GM18507 (cell line): ENCODE results near the gene GORASP2.

Source experiments
- DNase-seq: peaks from one replicate; pipeline ENCODE4 v3.0.0; 2011; ENCODE audit warnings: low read depth; ENCODE audit not compliant: insufficient read length; ENCODE audit errors: extremely low spot score
- FAIRE-seq: peaks from 2 replicates; lab custom pipeline; 2011; peaks lifted over from hg19 to GRCh38; lab: Jason Lieb, UNC

Gene GORASP2

GRCh38 chr2:170950221-170950761 lies 21.2 kb downstream of the GORASP2 start:
- DNase-seq (no peak), FAIRE-seq (peak; percentile 66)

- no peak for DNase-seq
- FAIRE-seq: no peak
Measured at GRCh38 chr2:170953941-170954340, 24.9 kb downstream of the GORASP2 start.

DNA sequence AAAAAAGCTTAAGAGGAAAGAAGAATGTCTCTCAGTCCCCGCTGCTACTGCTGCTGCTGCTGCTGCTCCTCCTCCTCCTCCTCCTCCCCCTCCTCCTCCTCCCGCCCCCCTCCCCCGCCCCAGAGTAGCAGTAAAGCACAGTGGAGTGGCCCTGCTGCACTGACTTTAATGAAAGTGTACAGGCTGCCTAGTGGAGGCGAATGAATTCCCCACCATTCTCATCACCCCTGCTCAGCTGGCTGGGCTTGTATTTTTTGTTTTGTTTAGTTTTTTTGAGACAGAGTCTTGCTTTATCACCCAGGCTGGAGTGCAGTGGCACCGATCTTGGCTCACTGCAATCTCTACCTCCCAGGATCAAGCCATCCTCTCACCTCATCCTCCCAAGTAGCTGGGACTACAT lies 34.3 kb downstream of the GORASP2 start:
- FAIRE-seq: no peak
- no peak for DNase-seq

- FAIRE-seq (no peak), DNase-seq (no peak)
Measured at GRCh38 chr2:170965446-170966225, 36.6 kb downstream of the GORASP2 start.

- FAIRE-seq (no peak), DNase-seq (no peak)
Measured at GRCh38 chr2:170966648-170967396, 37.8 kb downstream of the GORASP2 start.

- DNase-seq (no peak), FAIRE-seq (no peak)
Measured at GRCh38 chr2:170967553-170967952, 38.5 kb downstream of the GORASP2 start.

GRCh38 chr2:170968205-170969003 lies 39.4 kb downstream of the GORASP2 start:
- FAIRE-seq (no peak), DNase-seq (no peak)

DNA sequence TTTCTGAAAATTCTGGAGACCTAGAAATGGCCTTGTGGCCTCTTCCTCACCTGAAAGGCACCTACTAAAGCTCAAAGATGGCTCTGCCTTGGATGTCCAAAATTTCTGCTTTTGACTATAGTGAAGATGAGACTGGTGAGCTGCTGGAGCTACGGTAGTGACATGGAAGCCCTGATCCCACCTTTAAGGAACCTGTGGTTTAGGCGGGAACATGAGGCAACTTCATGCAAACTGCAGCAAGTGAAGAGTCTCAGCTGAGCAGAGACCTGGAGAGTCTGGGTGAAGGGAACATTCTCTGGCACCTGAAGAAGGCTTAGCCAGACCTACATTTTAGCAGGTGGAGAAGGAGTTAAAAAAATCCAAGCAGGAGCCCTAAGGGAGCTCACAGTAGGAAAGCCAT lies 40.0 kb downstream of the GORASP2 start:
- FAIRE-seq: no peak
- DNase-seq: no peak

GRCh38 chr2:170969872-170970496 lies 40.9 kb downstream of the GORASP2 start:
- no peak for FAIRE-seq
- no peak for DNase-seq

- DNase-seq (no peak), FAIRE-seq (no peak)
Measured at GRCh38 chr2:170971071-170971470, 42.0 kb downstream of the GORASP2 start.

- FAIRE-seq: no peak
- DNase-seq: no peak
Measured at GRCh38 chr2:170972296-170973224, 43.5 kb downstream of the GORASP2 start.

DNA sequence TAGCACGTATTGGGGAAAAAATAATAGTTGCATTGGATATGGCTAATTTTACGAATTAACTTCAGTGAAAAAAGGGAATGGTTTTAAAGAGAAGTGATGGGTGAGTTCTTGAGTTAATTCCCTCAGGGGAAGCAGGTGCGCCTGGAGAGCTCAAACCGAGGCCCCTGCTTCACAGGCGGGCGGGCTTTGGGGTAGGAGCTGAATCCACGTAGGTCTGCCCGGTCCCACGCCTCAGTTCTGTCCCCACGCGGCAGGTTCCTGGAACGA lies 44.1 kb downstream of the GORASP2 start:
- FAIRE-seq (no peak), DNase-seq (no peak)

- peak; percentile 93 for DNase-seq
- peak; percentile 78 for FAIRE-seq
Measured at GRCh38 chr2:170973492-170974303, 44.6 kb downstream of the GORASP2 start.

- DNase-seq (no peak), FAIRE-seq (no peak)
Measured at GRCh38 chr2:170974304-170974993, 45.4 kb downstream of the GORASP2 start.

- no peak for FAIRE-seq
- no peak for DNase-seq
Measured at GRCh38 chr2:170975127-170975942, 46.3 kb downstream of the GORASP2 start.

- FAIRE-seq (no peak), DNase-seq (no peak)
Measured at GRCh38 chr2:170975943-170976270, 46.9 kb downstream of the GORASP2 start.

GRCh38 chr2:170984079-170984478 lies 55.0 kb downstream of the GORASP2 start:
- DNase-seq (no peak), FAIRE-seq (no peak)
